Measurements from ENCODE around the gene SREBF1.
A peak's percentile ranks its signal among the peaks of the same experiment; 100 is the strongest.

Gene SREBF1

GRCh38 chr17:17824783-17825614 lies 11.8 kb downstream of the SREBF1 start:
- no peak for TF ChIP-seq CTCF (conservative IDR thresholded peaks at IDR 0.05)

GRCh38 chr17:17824119-17824782 lies 12.5 kb downstream of the SREBF1 start:
- H3K27ac ChIP-seq = peak overlapping the region; percentile 88
- no peak for TF ChIP-seq CTCF (conservative IDR thresholded peaks at IDR 0.05)

More at GRCh38 chr17:17824783-17825614, 11.8 kb downstream of the SREBF1 start:
- peak overlapping the region; percentile 88 for H3K27ac ChIP-seq

- no peak for TF ChIP-seq CTCF (conservative IDR thresholded peaks at IDR 0.05)
- H3K27ac ChIP-seq = peak overlapping the region; percentile 88
Measured at GRCh38 chr17:17823433-17824118, 13.2 kb downstream of the SREBF1 start.

GRCh38 chr17:17822616-17823015 lies 14.2 kb downstream of the SREBF1 start:
- no peak for TF ChIP-seq CTCF (conservative IDR thresholded peaks at IDR 0.05)
- H3K27ac ChIP-seq = peak overlapping the region; percentile 88; the same call in 1 of the 2 replicates

GRCh38 chr17:17822189-17822588 lies 14.6 kb downstream of the SREBF1 start:
- H3K27ac ChIP-seq = peak overlapping the region; percentile 88; the same call in 1 of the 2 replicates
- TF ChIP-seq CTCF (conservative IDR thresholded peaks at IDR 0.05) = no peak

- peak overlapping the region; percentile 88 for H3K27ac ChIP-seq
Measured at GRCh38 chr17:17820463-17821158, 16.2 kb downstream of the SREBF1 start.

More at GRCh38 chr17:17820463-17821158, 16.2 kb downstream of the SREBF1 start:
- no peak for TF ChIP-seq CTCF (conservative IDR thresholded peaks at IDR 0.05)

Data from VCaP (cell line).